ENCODE results near the gene PCDH15. TPM values are rescaled to one million over a fixed set of nuclear protein-coding genes. Genes with fewer than 3 reads are reported as not detected.

Gene PCDH15
- total RNA-seq, 1 experiment from 2014 or later: 0.12 TPM

- no peak for DNase-seq (ENCODE audit: low spot score)
These were observed 948.4 kb downstream of the PCDH15 start for GRCh38 chr10:53852450-53853175.

GRCh38 chr10:53846809-53847208, 954.2 kb downstream of the PCDH15 start:
- no peak for DNase-seq (ENCODE audit: low spot score)

GRCh38 chr10:53843736-53844362, 957.2 kb downstream of the PCDH15 start:
- no peak for DNase-seq (ENCODE audit: low spot score)

GRCh38 chr10:53841483-53842145, 959.4 kb downstream of the PCDH15 start:
- no peak for DNase-seq (ENCODE audit: low spot score)

GRCh38 chr10:53840653-53841052, 960.4 kb downstream of the PCDH15 start:
- no peak for DNase-seq (ENCODE audit: low spot score)

GRCh38 chr10:53839440-53840039, 961.5 kb downstream of the PCDH15 start:
- DNase-seq (ENCODE audit: low spot score): peak; percentile 13

- no peak for DNase-seq (ENCODE audit: low spot score)
These were observed 964.4 kb downstream of the PCDH15 start for GRCh38 chr10:53836638-53837037.

- DNase-seq (ENCODE audit: low spot score): no peak
These were observed 967.1 kb downstream of the PCDH15 start for GRCh38 chr10:53833908-53834307.

GRCh38 chr10:53827261-53827660, 973.8 kb downstream of the PCDH15 start:
- DNase-seq (ENCODE audit: low spot score): no peak

GRCh38 chr10:53808677-53809372, 992.2 kb downstream of the PCDH15 start:
- DNase-seq (ENCODE audit: low spot score): no peak

- DNase-seq (ENCODE audit: low spot score): no peak
These were observed 1014.7 kb downstream of the PCDH15 start for GRCh38 chr10:53786236-53786900.

- DNase-seq (ENCODE audit: low spot score): no peak
These were observed 1029.3 kb downstream of the PCDH15 start for GRCh38 chr10:53771701-53772100.

GRCh38 chr10:53770903-53771302, 1030.1 kb downstream of the PCDH15 start:
- no peak for DNase-seq (ENCODE audit: low spot score)

GRCh38 chr10:53765311-53765710, 1035.7 kb downstream of the PCDH15 start:
- DNase-seq (ENCODE audit: low spot score): peak; percentile 23

- DNase-seq (ENCODE audit: low spot score): no peak
These were observed 1046.3 kb downstream of the PCDH15 start for GRCh38 chr10:53754596-53755250.
